ENCODE data around the gene ARAP1. TPM values are rescaled to one million over a fixed set of nuclear protein-coding genes. Genes with fewer than 3 reads are reported as not detected.

Gene ARAP1
- polyA plus RNA-seq, 3 donors from 2014 or later = 4.7 to 34.6 (median 16.4) TPM

GRCh38 chr11:72679869-72680268 lies 72.3 kb downstream of the ARAP1 start:
- Mint-ChIP-seq H3K27me3 (ENCODE audit: low read depth in 3 of 3) (peaks cover 17 to 41% (median 36%) of the 10 kb centered on the region in 3 donors), H3K36me3 (peaks cover 0 to 3% (median 0%) of the 10 kb centered on the region in 3 donors), H3K9me3 (peaks cover 0 to 1% (median 0%) of the 10 kb centered on the region in 6 donors), H3K27ac (no peak overlapping the region), H3K4me1 (peaks cover 10 to 13% of the 10 kb centered on the region in 2 donors), H3K4me3 (no peak overlapping the region)
- DNase-seq = no peak

GRCh38 chr11:72678524-72678923 lies 73.7 kb downstream of the ARAP1 start:
- Mint-ChIP-seq H3K27ac (no peak overlapping the region), H3K36me3 (peaks cover 0 to under 1% (median 0%) of the 10 kb centered on the region in 3 donors), H3K4me1 (peaks cover 7 to 13% of the 10 kb centered on the region in 2 donors), H3K4me3 (peak overlapping the region in 1 of 5 donors; percentile 9), H3K27me3 (ENCODE audit: low read depth in 3 of 3) (peaks cover 23 to 48% (median 44%) of the 10 kb centered on the region in 3 donors), H3K9me3 (peaks cover 0 to 1% (median 0%) of the 10 kb centered on the region in 6 donors)
- DNase-seq = no peak

GRCh38 chr11:72676861-72677341 lies 75.3 kb downstream of the ARAP1 start:
- Mint-ChIP-seq H3K36me3 (no peaks in the 10 kb centered on the region), H3K27ac (no peak overlapping the region), H3K9me3 (peaks cover 0 to 1% (median 0%) of the 10 kb centered on the region in 6 donors), H3K27me3 (ENCODE audit: low read depth in 3 of 3) (peaks cover 31 to 63% (median 54%) of the 10 kb centered on the region in 3 donors), H3K4me3 (no peak overlapping the region), H3K4me1 (peaks cover 6 to 7% of the 10 kb centered on the region in 2 donors)
- DNase-seq = peak; percentile 60 to 66 (median 61)

GRCh38 chr11:72675221-72675620 lies 77.0 kb downstream of the ARAP1 start:
- peaks cover 0 to 1% (median 0%) of the 10 kb centered on the region in 6 donors for H3K9me3 Mint-ChIP-seq
- H3K4me3 Mint-ChIP-seq = peak overlapping the region in 1 of 5 donors; percentile 18
- no peak overlapping the region for H3K27ac Mint-ChIP-seq
- no peak for DNase-seq
- peaks cover 0 to 7% of the 10 kb centered on the region in 2 donors for H3K4me1 Mint-ChIP-seq
- H3K36me3 Mint-ChIP-seq = no peaks in the 10 kb centered on the region
- peaks cover 27 to 70% (median 46%) of the 10 kb centered on the region in 3 donors for H3K27me3 Mint-ChIP-seq (ENCODE audit: low read depth in 3 of 3)

GRCh38 chr11:72673943-72674828 lies 78.0 kb downstream of the ARAP1 start, which contains the start of gene PDE2A:
TSS of gene PDE2A (minus strand) at chr11:72674422. CDS start at chr11:72674207, 215 bp downstream.
- DNase-seq = no peak
- Mint-ChIP-seq H3K4me1 (peaks cover under 1 to 5% of the 10 kb centered on the region in 2 donors), H3K4me3 (peak within 1 kb of the TSS in 1 of 5 donors; percentile 18), H3K27me3 (ENCODE audit: low read depth in 3 of 3) (peaks cover 25 to 69% (median 40%) of the 10 kb centered on the region in 3 donors), H3K27ac (peak within 1 kb of the TSS in 1 of 6 donors; percentile 12), H3K9me3 (peaks cover 0 to 1% (median 0%) of the 10 kb centered on the region in 6 donors), H3K36me3 (no peaks in the 10 kb centered on the region)

GRCh38 chr11:72673284-72673942 lies 78.8 kb downstream of the ARAP1 start:
- Mint-ChIP-seq H3K27me3 (ENCODE audit: low read depth in 3 of 3) (peaks cover 25 to 70% (median 39%) of the 10 kb centered on the region in 3 donors), H3K27ac (peak overlapping the region in 1 of 6 donors; percentile 79), H3K9me3 (peaks cover 0 to 5% (median 0%) of the 10 kb centered on the region in 6 donors), H3K4me3 (no peak overlapping the region), H3K4me1 (peaks cover 8 to 12% of the 10 kb centered on the region in 2 donors), H3K36me3 (no peaks in the 10 kb centered on the region)
- DNase-seq = no peak

- H3K4me1 Mint-ChIP-seq = peaks cover 10 to 11% of the 10 kb centered on the region in 2 donors
- H3K36me3 Mint-ChIP-seq = no peaks in the 10 kb centered on the region
- peak overlapping the region in 1 of 6 donors; percentile 79 for H3K27ac Mint-ChIP-seq
- peaks cover 0 to 6% (median 0%) of the 10 kb centered on the region in 6 donors for H3K9me3 Mint-ChIP-seq
- no peak overlapping the region for H3K4me3 Mint-ChIP-seq
- DNase-seq = no peak
- H3K27me3 Mint-ChIP-seq (ENCODE audit: low read depth in 3 of 3) = peaks cover 22 to 63% (median 37%) of the 10 kb centered on the region in 3 donors
Measured at GRCh38 chr11:72672597-72673238, 79.5 kb downstream of the ARAP1 start.

GRCh38 chr11:72671152-72672099 lies 80.8 kb downstream of the ARAP1 start:
- Mint-ChIP-seq H3K9me3 (peaks cover 0 to 15% (median 3%) of the 10 kb centered on the region in 6 donors), H3K4me1 (peaks cover 9 to 10% of the 10 kb centered on the region in 2 donors), H3K27me3 (ENCODE audit: low read depth in 3 of 3) (peaks cover 19 to 60% (median 29%) of the 10 kb centered on the region in 3 donors), H3K36me3 (no peaks in the 10 kb centered on the region), H3K27ac (no peak overlapping the region), H3K4me3 (no peak overlapping the region)
- no peak for DNase-seq

- Mint-ChIP-seq H3K27me3 (ENCODE audit: low read depth in 3 of 3) (peaks cover 13 to 49% (median 25%) of the 10 kb centered on the region in 3 donors), H3K9me3 (peaks cover 0 to 15% (median 3%) of the 10 kb centered on the region in 6 donors), H3K4me3 (no peak overlapping the region), H3K36me3 (no peaks in the 10 kb centered on the region), H3K27ac (no peak overlapping the region), H3K4me1 (peaks cover 9 to 10% of the 10 kb centered on the region in 2 donors)
- DNase-seq = no peak
Measured at GRCh38 chr11:72670041-72670440, 82.2 kb downstream of the ARAP1 start.

GRCh38 chr11:72669527-72669926 lies 82.7 kb downstream of the ARAP1 start:
- DNase-seq = no peak
- H3K4me3 Mint-ChIP-seq = no peak overlapping the region
- H3K27me3 Mint-ChIP-seq (ENCODE audit: low read depth in 3 of 3) = peaks cover 13 to 44% (median 25%) of the 10 kb centered on the region in 3 donors
- peaks cover 0 to 15% (median 3%) of the 10 kb centered on the region in 6 donors for H3K9me3 Mint-ChIP-seq
- H3K27ac Mint-ChIP-seq = no peak overlapping the region
- no peaks in the 10 kb centered on the region for H3K36me3 Mint-ChIP-seq
- peaks cover 9 to 10% of the 10 kb centered on the region in 2 donors for H3K4me1 Mint-ChIP-seq

- Mint-ChIP-seq H3K4me3 (no peak overlapping the region), H3K27ac (no peak overlapping the region), H3K36me3 (no peaks in the 10 kb centered on the region), H3K4me1 (peaks cover 9 to 10% of the 10 kb centered on the region in 2 donors), H3K27me3 (ENCODE audit: low read depth in 3 of 3) (peaks cover 9 to 38% (median 27%) of the 10 kb centered on the region in 3 donors), H3K9me3 (peaks cover 0 to 15% (median 3%) of the 10 kb centered on the region in 6 donors)
- peak in 2 of 3 donors; percentile 24 to 30 for DNase-seq
Measured at GRCh38 chr11:72668629-72669347, 83.4 kb downstream of the ARAP1 start.
